ENCODE measurements around the gene MTRF1.

Gene MTRF1

GRCh38 chr13:41263261-41263971 lies at the start of gene MTRF1:
TSS of gene MTRF1 (minus strand) at chr13:41263576. CDS start at chr13:41260907, 2,669 bp downstream.
- DNase-seq (ENCODE audit: low read depth), result peak; percentile 84

- peak; percentile 4 for DNase-seq (ENCODE audit: low read depth)
Observed at GRCh38 chr13:41313117-41313516, 49.7 kb upstream of the MTRF1 start.

GRCh38 chr13:41312176-41312500 lies 48.8 kb upstream of the MTRF1 start:
- DNase-seq (ENCODE audit: low read depth), result peak; percentile 61

GRCh38 chr13:41311406-41312175 lies 48.2 kb upstream of the MTRF1 start:
- peak; percentile 54 for DNase-seq (ENCODE audit: low read depth)

- peak; percentile 93 for DNase-seq (ENCODE audit: low read depth)
Observed at GRCh38 chr13:41310963-41311405, 47.6 kb upstream of the MTRF1 start, which contains the start of gene NAA16. TSS of gene NAA16 (plus strand) at chr13:41311267. CDS start at chr13:41311529, 262 bp downstream.

- no peak for DNase-seq (ENCODE audit: low read depth)
Observed at GRCh38 chr13:41307884-41308640, 44.7 kb upstream of the MTRF1 start.

GRCh38 chr13:41306271-41307145 lies 43.1 kb upstream of the MTRF1 start:
- DNase-seq (ENCODE audit: low read depth), result peak; percentile 42

- DNase-seq (ENCODE audit: low read depth), result no peak
Observed at GRCh38 chr13:41304551-41304950, 41.2 kb upstream of the MTRF1 start.

- DNase-seq (ENCODE audit: low read depth), result no peak
Observed at GRCh38 chr13:41302743-41303142, 39.4 kb upstream of the MTRF1 start.

- DNase-seq (ENCODE audit: low read depth), result no peak
Observed at GRCh38 chr13:41299316-41300094, 36.1 kb upstream of the MTRF1 start.

- DNase-seq (ENCODE audit: low read depth), result peak; percentile 69
Observed at GRCh38 chr13:41296879-41297646, 33.7 kb upstream of the MTRF1 start.

GRCh38 chr13:41295973-41296372 lies 32.6 kb upstream of the MTRF1 start:
- no peak for DNase-seq (ENCODE audit: low read depth)

GRCh38 chr13:41294914-41295313 lies 31.5 kb upstream of the MTRF1 start:
- no peak for DNase-seq (ENCODE audit: low read depth)

- DNase-seq (ENCODE audit: low read depth), result no peak
Observed at GRCh38 chr13:41293272-41293671, 29.9 kb upstream of the MTRF1 start.

- no peak for DNase-seq (ENCODE audit: low read depth)
Observed at GRCh38 chr13:41291246-41291645, 27.9 kb upstream of the MTRF1 start.

GRCh38 chr13:41289463-41289881 lies 26.1 kb upstream of the MTRF1 start:
- no peak for DNase-seq (ENCODE audit: low read depth)

GRCh38 chr13:41286370-41286769 lies 23.0 kb upstream of the MTRF1 start:
- no peak for DNase-seq (ENCODE audit: low read depth)

GRCh38 chr13:41284512-41285288 lies 21.3 kb upstream of the MTRF1 start:
- peak; percentile 96 for DNase-seq (ENCODE audit: low read depth)

- no peak for DNase-seq (ENCODE audit: low read depth)
Observed at GRCh38 chr13:41282129-41282571, 18.8 kb upstream of the MTRF1 start.
